ENCODE results near the gene CA5A.

The CA5A gene

GRCh38 chr16:87961623-87962022 is 25.3 kb upstream of the CA5A start:
- no peak for DNase-seq

- DNase-seq = no peak
Measured at GRCh38 chr16:87960852-87961251, 24.5 kb upstream of the CA5A start.

- DNase-seq = no peak
Measured at GRCh38 chr16:87960296-87960695, 24.0 kb upstream of the CA5A start.

- DNase-seq = no peak
Measured at GRCh38 chr16:87959391-87959990, 23.2 kb upstream of the CA5A start.

GRCh38 chr16:87958632-87959031 is 22.3 kb upstream of the CA5A start:
- no peak for DNase-seq

GRCh38 chr16:87957296-87958094 is 21.2 kb upstream of the CA5A start:
- DNase-seq = no peak

- DNase-seq = peak; percentile 58 to 68
Measured at GRCh38 chr16:87956365-87957231, 20.3 kb upstream of the CA5A start.

GRCh38 chr16:87956098-87956364 is 19.7 kb upstream of the CA5A start:
- no peak for DNase-seq

GRCh38 chr16:87955302-87956097 is 19.2 kb upstream of the CA5A start:
- no peak for DNase-seq

- DNase-seq = no peak
Measured at GRCh38 chr16:87954826-87955225, 18.5 kb upstream of the CA5A start.

GRCh38 chr16:87954361-87954760 is 18.0 kb upstream of the CA5A start:
- no peak for DNase-seq

GRCh38 chr16:87953308-87954215 is 17.2 kb upstream of the CA5A start:
- no peak for DNase-seq

- DNase-seq = no peak
Measured at GRCh38 chr16:87952751-87953150, 16.4 kb upstream of the CA5A start.

- DNase-seq = no peak
Measured at GRCh38 chr16:87951552-87952538, 15.5 kb upstream of the CA5A start.

GRCh38 chr16:87950765-87951551 is 14.6 kb upstream of the CA5A start, which contains the start of gene BANP:
Gene BANP (plus strand): TSS chr16:87951434. CDS start chr16:87975116, 23,682 bp downstream.
- DNase-seq = peak; percentile 94 to 99

- no peak for DNase-seq
Measured at GRCh38 chr16:87949071-87949744, 12.9 kb upstream of the CA5A start.

GRCh38 chr16:87948735-87949070 is 12.4 kb upstream of the CA5A start:
- no peak for DNase-seq

- no peak for DNase-seq
Measured at GRCh38 chr16:87948119-87948545, 11.8 kb upstream of the CA5A start.
